T-helper 2 cell (primary cell): Measurements from ENCODE around the gene SUGP2.

Source experiments
- DNase-seq, 5 experiments: peaks; one replicate each; pipeline versions ENCODE4 v3.0.0 to v3.0.0-alpha.2; 2012 to 2022
- total RNA-seq, 2 donors: gene quantifications; one replicate each; lab custom pipeline; 2026; lab: John Stamatoyannopoulos, UW

SUGP2 gene
- 163 to 196 reads per million in 2 donors for total RNA-seq

DNA sequence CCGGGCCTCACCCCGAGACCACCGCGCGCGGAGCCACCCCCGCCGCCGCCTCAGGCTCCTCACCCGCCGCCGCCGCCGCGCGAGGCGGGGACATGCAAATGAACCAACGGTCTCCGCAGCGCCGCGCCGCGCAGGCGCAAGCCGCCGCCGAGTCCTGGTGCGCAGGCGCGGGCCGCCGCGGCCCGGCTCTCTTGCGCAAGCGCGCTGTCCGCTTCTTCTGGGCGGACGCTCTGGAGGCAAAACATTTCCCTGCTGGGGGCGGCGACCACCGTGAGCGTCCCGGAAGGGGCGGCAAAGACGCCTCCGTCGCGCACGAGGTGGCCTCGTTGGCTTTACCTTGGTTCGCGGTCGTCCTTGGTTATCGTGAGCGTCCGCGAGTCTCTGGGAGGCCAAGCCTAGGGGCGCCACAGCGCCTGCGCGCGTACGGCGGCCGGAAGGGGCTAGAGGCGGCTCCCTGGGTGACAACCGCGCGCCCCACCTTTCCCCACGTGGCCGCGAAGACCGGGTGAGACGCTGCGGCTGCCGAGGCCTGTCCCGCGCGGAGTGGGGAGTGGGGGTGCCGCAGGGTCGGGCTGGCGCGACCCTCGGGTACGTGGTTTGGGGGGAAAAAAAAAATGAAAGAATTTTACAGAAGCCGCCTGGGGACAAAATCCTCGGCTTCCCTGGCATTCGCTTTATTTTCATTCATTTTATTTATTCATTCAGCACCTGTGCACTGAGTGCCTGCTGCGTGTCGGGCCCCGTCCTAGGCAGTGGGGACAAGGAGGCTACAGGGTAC is at the start of gene SUGP2, which contains the start of gene ARMC6:
Gene SUGP2, minus strand, starts transcription at position 92 of the 778 bp plus-strand sequence. CDS start 2,446 bp downstream, outside the sequence.
Gene ARMC6, plus strand, starts transcription at position 178 of the 778 bp plus-strand sequence. CDS start 607 bp downstream, outside the sequence.
- peak; percentile 79 to 92 (median 85) for DNase-seq

DNA sequence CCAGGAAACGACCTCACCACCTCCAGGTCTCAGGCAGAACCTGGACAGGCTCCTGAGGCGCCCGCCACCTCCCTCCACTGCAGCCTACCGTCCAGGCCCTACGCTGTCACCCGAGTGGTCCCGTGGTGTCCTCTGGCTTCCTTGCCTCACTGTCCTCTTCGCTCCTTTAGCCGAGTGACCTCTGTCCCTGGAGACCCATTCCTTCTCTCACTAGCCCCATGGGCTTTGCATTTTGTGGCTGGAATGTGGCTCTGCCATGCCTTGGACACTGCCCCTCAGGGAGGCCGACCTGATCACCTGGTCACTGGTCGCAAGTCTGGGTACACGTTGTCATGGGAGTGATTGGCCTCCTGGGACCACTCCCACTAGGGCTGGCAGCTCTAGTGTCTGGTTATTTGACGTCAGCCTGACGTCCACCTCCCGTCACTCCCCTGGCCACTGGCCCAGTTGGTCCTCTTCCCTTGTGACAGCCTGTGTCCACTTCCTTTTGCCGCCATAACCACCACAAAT is 48.4 kb upstream of the SUGP2 start:
- DNase-seq: no peak

DNA sequence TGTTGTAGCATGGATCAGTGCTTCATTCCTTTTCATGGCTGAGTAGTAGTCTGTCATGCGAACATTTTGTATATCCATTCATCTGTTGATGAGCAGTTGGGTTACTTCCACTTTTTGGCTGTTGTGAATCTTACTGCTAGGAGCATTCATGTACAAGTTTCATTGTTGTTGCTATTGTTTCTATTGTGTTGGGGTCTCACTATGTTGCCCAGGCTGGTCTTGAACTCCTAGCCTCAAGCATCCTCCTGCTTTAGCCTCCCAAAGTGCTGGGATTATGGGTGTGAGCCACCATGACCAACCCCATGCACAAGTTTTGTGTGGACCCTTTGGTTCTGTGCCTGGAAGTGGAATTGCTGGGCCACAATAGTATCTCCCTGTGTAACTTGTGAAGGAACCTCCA is 46.3 kb upstream of the SUGP2 start:
- no peak for DNase-seq

DNA sequence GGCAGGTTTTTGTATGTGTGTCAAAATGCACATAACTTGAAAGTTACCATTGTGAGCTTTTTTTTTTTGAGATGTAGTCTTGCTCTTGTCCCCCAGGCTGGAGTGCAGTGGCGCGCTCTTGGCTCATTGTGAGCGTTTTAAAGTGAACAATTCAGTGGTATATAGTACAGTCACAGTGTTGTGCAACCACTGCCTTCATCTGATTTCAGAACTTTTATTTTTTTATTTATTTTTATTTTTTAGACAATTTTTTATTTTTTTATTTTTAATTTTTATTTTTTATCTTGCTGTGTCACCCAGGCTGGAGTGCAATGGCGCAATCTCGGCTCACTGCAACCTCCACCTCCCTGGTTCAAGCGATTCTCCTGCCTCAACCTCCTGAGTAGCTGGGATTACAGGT is 45.5 kb upstream of the SUGP2 start:
- no peak for DNase-seq

DNA sequence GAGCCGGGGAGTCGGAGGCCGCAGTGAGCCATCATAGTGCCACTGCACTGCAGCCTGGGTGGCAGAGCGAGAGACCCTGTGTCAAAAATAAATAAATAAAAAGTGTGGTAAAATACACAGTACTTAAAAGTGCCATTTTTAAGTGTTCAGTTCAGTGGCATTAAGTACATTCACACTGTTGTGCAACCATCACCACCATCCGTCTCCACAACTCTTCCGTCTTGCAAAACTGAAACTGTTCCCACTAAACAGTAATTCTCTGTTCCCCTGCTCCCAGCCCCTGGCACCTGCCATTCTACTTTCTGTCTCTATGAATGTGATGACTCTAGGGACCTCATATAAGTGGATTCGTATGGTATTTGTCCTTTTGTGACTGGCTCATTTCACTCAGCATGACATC is 43.8 kb upstream of the SUGP2 start:
- DNase-seq: no peak

DNA sequence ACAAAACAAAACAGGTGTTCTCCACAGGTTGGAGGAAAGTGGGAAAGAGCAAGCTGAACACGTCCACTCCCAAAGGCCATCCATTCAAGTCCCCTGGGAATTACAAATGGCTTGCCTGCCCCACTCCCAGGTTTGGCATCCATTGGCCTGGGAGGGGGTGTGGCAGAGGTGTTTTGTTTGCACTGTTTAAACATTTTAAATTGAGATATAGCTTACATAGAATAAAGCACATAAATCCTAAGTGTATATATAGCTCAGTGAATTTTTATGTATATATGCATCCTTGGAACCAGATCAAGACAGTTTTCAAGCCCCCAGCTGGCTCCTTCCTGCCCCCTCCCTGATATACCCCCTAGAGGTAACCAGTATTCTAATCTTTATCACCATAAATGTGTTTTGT is 43.2 kb upstream of the SUGP2 start:
- DNase-seq: no peak

DNA sequence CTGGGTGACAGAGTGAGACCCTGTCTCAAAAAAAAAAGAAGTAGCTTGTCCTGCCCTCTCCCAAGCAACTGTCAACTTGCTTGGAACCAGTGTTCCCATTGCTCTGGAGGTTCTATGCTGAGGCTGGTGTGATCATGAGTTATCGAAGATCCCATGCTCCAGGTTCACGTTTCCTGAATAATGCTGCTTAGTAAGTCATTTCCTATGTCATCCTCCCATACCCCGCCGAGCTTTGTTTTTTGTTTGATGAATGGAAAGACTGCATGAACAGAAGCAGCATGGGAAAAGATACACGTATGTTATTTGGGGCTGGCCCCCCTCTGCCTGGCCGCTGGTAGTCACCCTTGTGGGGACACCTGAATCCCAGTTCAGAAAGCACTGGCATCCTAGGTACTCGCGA is 41.8 kb upstream of the SUGP2 start:
- DNase-seq: no peak

DNA sequence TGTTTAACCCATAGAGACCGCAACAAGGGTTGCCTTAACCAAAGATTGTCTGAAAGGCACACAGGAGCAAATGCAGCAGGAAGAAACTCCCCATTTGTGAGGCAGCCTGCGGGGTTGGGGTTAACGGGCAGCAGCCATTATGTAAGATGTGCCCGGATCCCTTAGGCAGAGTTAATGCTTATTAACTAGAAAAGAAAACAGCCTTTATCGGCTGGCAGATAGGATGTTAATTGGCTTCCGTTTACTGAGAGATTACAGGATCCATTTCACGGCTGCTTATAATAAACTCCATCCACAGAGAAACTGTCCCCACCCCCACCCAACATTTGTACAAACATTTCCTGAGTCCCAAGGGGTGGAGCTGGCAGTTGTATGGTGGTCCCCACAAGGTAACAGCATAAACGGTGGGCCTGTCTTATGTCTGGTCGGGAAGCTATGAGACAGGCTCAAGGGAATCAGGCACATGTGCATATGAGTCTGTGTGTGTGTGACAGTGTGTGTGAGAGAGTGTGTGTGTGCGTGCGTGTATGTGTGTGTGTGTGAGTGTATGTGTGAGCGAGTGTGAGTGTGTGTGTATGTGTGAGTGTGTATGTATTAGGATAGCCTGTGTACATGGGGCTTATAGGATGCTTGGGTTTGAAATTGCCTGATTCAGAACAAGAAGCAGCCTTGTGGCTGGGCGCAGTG is 41.0 kb upstream of the SUGP2 start:
- no peak for DNase-seq

DNA sequence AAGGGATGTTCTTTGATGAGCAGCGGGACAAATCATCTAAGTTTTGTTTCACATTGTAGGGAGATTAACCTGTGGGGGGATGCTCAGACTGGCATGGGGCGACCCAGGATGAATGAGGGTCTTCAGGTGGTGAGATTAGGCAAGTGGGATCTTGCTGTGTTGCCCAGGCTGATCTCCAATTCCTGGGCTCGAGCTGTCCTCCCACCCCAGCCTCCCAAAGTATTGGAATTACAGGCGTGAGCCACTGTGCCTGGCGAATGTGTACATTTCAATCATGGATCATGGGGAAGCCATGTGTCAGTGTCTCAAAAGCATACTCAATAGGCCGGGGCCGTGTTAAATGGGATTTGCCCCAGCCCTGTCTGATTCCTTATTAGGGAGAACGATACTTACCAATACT is 38.6 kb upstream of the SUGP2 start:
- DNase-seq: no peak

DNA sequence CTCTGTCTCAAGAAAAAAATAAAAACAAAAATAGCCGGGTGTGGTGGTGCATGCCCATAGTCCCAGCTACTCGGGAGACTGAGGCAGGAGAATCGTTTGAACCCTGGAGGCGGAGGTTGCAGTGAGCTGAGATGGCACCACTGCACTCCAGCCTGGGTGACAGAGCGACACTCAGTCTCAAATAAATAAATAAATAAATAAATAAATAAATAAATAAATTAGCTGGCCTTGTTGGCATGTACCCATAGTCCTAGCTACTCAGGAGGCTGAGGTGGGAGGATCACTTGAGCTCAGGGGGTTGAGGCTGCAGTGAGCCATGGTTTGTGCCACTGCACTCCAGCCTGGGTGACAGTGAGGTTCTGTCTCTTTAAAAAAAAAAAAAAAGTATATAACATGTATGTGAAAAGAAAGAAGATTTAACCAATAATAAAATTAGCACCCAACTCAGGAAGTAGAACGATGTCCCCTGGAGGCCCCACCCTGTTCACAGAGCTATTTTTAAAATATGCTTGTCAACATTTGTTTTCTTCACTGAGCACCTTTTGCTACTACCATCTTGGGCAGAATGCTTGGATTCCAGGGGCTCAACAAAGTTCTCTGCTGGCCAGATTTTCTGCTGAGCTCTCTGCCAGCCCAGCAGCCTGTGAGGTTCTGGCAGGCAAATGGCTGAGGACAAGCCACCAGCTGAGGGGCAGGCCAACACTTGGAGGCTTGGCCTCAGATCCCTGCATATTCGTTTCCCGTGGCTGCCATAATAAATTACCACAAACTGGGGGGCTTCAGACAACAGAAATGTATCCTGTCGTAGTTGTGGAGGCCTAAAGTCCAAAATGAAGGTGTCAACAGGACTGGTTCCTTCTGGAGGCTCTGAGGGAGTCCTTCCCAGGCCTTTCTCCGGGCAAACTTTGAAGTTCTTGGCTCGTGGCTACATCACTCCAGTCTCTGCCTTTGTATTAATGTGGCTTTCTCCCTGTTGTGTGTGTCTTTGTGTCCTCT is 35.6 kb upstream of the SUGP2 start:
- DNase-seq: peak in 2 of 5 experiments; percentile 12 to 45

DNA sequence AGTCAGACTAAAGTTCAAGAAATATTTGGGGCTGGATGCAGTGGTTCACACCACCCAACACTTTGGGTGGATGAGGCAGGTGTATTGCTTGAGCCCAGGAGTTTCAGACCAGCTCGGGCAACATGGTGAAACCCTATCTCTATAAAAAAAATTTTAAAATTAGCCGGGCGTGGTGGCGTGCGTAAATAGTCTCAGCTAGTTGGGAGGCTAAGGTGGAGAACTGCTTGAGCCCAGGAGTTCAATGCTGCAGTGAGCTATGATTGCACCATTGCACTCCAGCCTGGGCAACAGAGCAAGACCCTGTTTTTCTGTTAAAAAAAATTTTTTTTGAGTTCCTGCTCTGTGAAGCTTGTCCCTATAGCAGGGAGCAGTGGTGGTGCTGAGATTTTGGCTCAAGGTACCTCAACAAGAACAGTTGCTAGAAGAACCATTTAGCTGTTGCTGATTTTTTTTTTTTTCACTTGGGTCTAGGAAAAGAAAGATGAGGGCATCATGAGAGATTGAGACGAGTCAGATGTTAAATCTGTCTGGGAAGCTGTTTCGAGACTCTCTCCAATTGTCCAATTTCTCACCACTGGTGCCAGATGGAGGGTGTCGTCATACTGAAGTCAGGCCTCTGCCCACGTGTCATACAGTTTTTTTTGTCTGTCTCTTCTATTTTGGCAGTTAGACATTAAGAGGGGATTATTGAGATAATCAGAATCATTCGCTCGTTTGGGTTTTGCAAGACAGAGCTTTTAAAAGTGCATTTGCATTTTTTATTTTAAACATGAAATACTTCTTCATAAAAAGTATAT is 34.2 kb upstream of the SUGP2 start:
- DNase-seq: no peak

DNA sequence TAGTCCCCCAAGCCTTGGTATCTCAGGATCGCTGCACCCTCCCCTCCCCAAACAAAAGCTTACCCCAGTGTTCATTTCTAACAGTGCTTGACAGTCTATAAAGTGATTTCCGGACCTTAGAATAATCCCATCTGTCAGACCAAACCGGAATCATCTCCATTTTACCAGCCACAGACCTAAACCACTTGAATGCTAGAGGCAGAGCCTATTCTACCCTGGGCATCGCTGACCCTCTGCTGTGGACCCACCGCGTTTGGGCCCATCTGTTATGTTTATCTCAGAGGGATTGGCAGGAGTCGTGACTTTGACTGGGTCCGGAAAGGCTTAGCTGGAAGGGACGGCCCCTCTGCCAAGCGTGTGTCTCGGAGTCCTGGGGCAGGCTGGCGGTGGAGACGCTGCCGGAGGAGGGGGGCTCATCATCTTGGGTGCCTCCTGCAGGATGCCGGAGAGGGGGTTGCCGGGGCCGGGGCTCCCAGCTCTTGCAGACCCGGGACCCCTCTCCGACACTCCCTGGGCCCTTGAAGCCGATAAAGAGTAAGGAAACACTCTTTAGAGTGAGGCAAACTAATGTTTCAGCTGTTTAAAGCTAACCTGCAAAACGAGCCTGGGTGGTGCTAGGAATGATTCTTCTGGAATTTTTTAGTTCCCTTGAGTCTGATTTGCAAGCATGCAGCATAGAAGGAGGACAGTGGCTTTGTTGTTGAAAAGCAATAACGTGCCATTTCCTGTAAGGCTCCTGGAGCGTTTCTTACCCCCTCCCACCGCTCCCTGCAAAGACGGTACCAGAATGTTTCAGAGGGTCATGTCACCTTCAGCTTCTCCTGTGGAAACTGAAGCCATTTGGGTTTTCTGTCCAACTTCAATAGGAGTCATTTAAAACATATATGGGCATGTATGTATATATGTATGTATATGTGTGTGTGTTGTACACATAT is 31.8 kb upstream of the SUGP2 start:
- DNase-seq: peak in 1 of 5 experiments; percentile 54

DNA sequence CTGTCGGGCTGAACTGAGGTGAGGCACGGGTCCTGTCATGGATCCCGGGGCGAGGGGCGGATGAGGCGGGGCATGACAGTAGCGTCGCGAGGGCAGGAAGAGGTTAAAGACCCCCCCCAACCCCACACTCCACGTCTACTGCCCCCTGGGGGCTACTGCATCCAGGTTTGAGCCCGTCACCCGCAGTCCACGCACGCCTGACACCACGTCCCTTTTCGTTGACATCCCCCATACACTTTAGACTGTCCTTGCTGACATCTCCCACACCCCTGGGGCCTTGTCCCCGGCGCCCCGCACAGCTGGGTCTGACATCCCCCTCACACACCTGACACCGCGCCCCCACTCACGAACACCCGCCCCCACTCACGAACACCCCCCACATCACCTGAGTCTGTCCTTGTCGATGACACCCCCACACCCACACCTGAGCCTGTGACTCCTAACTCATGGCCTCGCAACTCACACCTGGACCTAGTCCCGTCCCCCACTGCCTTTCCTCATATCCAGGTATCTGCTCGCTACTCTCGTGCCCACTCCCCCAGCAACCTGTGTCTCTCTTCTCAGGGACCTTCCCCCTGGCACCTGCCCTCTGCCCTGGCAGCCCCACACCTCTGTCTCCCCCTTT is 30.9 kb upstream of the SUGP2 start:
- DNase-seq: no peak

DNA sequence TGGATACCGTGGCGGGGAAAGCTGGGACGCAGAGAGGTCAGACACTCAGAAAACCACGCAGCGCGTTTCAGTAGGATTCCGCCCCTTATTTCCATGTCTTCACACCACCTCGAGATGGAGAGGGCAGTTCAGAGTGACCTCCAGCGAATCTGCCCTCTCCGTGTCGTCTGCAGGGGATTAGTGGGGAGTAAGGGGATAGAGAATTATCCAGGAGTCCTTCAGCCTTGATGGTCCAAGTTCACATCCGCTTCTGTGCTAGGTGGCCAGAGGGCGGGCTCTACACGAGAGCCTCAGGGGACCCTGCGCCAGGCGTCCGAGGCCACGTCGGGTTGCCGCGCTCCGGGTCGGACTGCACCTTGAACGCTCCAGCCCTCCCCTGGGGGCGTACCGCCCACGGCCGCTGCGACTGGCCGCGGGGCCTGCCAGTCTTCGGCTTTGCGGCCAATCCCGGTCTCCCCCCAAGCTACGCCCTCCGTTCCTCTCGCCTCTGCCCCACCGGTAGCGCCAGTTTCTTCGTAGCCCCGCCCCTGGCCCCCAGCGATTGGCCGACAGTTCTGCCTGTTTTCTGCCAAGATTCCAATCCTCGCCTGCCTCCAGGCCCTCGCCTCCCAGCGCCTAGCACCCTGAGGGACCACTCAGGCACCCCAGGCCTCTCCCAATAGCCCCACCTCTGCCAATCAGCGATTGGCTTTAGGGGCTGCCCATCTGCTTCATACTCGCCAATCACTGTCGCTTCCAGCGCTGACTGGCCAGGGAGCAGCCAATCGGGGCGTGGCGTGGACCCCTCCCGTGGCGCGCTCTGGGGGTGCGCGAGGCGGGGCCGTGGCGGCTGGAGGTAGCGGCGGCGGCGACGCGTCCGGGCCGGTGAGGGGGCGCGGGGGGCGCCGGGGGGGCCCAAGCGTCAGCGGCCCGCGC is 30.1 kb upstream of the SUGP2 start, which contains the start of gene SLC25A42:
Gene SLC25A42, plus strand, starts transcription at position 812 of the 915 bp plus-strand sequence. CDS start 32,131 bp downstream, outside the sequence.
- DNase-seq: peak; percentile 96 to 100 (median 99)

DNA sequence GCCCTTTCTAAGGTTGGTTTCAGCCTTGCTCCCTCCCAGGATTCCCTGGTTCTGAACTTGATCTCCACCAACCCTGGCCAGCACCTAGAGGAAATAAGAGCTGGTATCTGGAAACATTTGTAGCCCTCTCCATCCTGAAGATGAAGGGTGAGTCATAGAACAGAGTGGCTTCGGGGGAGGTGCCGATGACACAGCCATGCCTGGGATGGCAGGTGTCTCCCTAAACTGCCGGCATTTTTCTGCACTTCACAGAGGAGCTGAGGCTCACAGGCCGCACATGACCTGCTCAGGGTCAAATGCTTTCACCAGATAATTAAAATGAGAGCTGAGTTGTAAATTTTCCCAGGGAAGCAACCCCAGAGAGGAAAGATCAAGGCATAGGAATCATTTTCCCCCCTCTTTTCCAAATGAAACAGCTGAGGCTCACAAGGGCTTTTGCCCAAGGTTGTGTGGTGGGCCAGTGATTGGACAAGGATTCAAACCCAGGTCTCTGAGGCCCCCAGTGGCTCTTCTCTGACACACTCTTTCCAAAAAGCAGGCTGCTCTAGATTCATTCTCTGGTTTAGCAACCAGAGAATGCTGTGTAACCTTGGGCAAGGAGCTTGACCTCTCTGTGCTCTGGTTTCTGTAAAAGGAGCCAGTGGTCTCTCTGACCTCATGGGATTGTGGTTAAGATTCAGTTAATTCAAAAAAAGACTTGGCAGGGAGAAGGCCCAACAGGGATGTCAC is 29.3 kb upstream of the SUGP2 start:
- DNase-seq: no peak

DNA sequence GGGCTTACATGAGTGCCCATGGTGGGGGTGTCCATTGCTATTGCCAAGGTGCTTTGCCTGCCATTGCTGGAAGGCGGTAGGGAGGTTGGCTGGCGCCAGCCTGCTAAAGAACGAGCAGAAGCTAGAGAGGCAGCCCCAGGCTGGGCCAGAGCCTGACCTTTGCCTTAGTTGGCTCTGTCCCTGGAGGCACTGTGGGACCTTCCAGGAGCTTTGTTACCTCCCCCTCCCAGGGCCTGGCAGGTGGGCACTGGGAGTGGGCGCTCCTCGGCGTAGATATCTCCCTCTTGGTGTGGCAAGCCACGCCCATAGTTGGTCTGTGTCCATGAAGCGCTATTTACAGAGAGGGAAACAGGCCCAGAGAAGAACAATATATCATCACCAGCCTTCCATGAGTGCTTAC is 28.2 kb upstream of the SUGP2 start:
- no peak for DNase-seq

DNA sequence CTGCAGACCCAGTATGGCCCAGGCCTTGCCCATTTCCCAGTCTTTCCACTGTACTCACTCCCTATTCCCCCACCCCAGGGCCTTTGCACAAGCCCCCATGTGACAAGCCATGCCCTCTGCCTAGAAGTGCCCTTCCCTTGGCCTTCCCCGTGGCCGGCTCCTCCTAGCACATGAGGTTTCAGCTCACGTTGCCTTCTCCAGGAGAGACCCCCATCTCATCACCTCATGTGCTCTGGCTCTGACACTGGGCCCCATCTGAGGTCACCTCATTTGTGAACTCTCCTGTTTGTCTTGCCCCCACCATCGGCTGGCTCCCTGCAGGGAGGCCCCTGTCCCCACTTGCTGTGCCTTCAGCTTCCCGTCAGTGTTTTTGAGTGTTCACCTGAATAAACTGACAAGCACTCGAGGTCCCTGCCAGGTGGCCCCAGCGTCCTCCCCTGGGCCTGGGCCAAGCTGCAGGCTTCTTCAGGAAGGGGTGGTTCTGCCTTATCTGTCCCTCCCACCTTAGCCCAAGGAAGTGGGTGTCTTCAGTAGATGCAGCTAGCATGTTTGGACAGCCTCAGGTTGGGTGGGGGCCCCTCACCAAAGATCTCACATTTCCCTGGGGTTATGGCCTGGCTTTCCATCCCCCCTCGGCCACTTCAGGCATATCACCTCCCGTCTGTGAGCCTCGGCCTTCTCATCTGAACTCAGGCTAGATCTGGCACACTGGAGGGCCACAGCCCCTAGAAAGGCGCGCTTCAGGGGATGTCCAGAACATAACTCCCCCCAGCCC is 26.7 kb upstream of the SUGP2 start:
- no peak for DNase-seq
